ENCODE data around the gene C10orf105. TPM values are rescaled to one million over a fixed set of nuclear protein-coding genes. Genes with fewer than 3 reads are reported as not detected.

C10orf105 gene
- total RNA-seq, 4 donors from 2014 or later: 0.20 to 0.42 (median 0.26) TPM

- Histone ChIP-seq H3K9me3 (no peaks in the 10 kb centered on the region), H3K4me3 (no peak overlapping the region), H3K4me1 (peaks cover 0 to 46% (median 37%) of the 10 kb centered on the region in 4 donors), H3K27ac (peak overlapping the region; percentile 41 to 77 (median 76)), H3K36me3 (no peaks in the 10 kb centered on the region), H3K27me3 (no peaks in the 10 kb centered on the region)
- peak; percentile 51 to 57 for DNase-seq (ENCODE audit: low spot score in 2 of 2)
- WGBS, 2 donors: 32 to 34% methylated on average over 8 of the region's 8 CpGs
- TF ChIP-seq CTCF (IDR thresholded peaks at IDR 0.05): no peak
- no peak for TF ChIP-seq POLR2A (IDR thresholded peaks at IDR 0.05)
- TF ChIP-seq EP300 (IDR thresholded peaks at IDR 0.05): peak in 1 of 2 donors; percentile 66
Measured at GRCh38 chr10:71727738-71728737, 8.5 kb upstream of the C10orf105 start.

- no peaks in the 10 kb centered on the region for H3K27me3 ChIP-seq
- WGBS, 2 donors: 69 to 72% methylated on average over 12 of the region's 12 CpGs
- H3K4me1 ChIP-seq: peaks cover 0 to 46% (median 37%) of the 10 kb centered on the region in 4 donors
- no peaks in the 10 kb centered on the region for H3K9me3 ChIP-seq
- H3K27ac ChIP-seq: peak overlapping the region in 3 of 4 donors; percentile 74 to 77 (median 77)
- no peaks in the 10 kb centered on the region for H3K36me3 ChIP-seq
- no peak overlapping the region for H3K4me3 ChIP-seq
- no peak for DNase-seq (ENCODE audit: low spot score in 2 of 2)
- TF ChIP-seq POLR2A (IDR thresholded peaks at IDR 0.05) (no peak), CTCF (IDR thresholded peaks at IDR 0.05) (no peak), EP300 (IDR thresholded peaks at IDR 0.05) (no peak)
Measured at GRCh38 chr10:71727105-71727737, 7.6 kb upstream of the C10orf105 start.

- Histone ChIP-seq H3K36me3 (no peaks in the 10 kb centered on the region), H3K4me1 (peaks cover 0 to 46% (median 37%) of the 10 kb centered on the region in 4 donors), H3K27ac (peak overlapping the region in 3 of 4 donors; percentile 74 to 77 (median 77)), H3K9me3 (no peaks in the 10 kb centered on the region), H3K27me3 (no peaks in the 10 kb centered on the region), H3K4me3 (no peak overlapping the region)
- 74 to 80% methylated on average over 9 to 11 of the region's 11 CpGs for WGBS, 2 donors
- DNase-seq (ENCODE audit: low spot score in 2 of 2): no peak
- no peak for TF ChIP-seq EP300 (IDR thresholded peaks at IDR 0.05)
- TF ChIP-seq POLR2A (IDR thresholded peaks at IDR 0.05): no peak
- no peak for TF ChIP-seq CTCF (IDR thresholded peaks at IDR 0.05)
Measured at GRCh38 chr10:71726580-71727104, 7.1 kb upstream of the C10orf105 start.

- Histone ChIP-seq H3K27ac (peak overlapping the region in 3 of 4 donors; percentile 40 to 77 (median 74)), H3K9me3 (no peaks in the 10 kb centered on the region), H3K36me3 (no peaks in the 10 kb centered on the region), H3K4me3 (no peak overlapping the region), H3K27me3 (no peaks in the 10 kb centered on the region), H3K4me1 (peaks cover 0 to 46% (median 37%) of the 10 kb centered on the region in 4 donors)
- whole genome bisulfite sequencing, 2 donors: 47 to 56% methylated on average over 9 of the region's 9 CpGs
- DNase-seq (ENCODE audit: low spot score in 2 of 2): no peak
- TF ChIP-seq CTCF (IDR thresholded peaks at IDR 0.05) (peak in 1 of 5 experiments; percentile 16), EP300 (IDR thresholded peaks at IDR 0.05) (no peak)
Measured at GRCh38 chr10:71725998-71726579, 6.5 kb upstream of the C10orf105 start.
